Endodermal cell (in vitro differentiated cells): ENCODE data around the gene ZBED3. TPM values are rescaled to one million over a fixed set of nuclear protein-coding genes. Genes with fewer than 3 reads are reported as not detected.

Experiments used
- DNase-seq: peaks from one replicate; pipeline ENCODE4 v3.0.0-alpha.2; 2017
- H3K27ac ChIP-seq: 2 replicates; pipeline ENCODE4 v1.5.1; 2013; ENCODE audit warnings: mild to moderate bottlenecking, low read depth, low read length, moderate library complexity
- H3K27me3 ChIP-seq: 2 replicates; pipeline ENCODE4 v1.6.1; 2013; ENCODE audit warnings: mild to moderate bottlenecking, low read length, moderate library complexity; ENCODE audit not compliant: insufficient read depth, control insufficient read depth, poor library complexity, severe bottlenecking
- H3K36me3 ChIP-seq: 2 replicates; pipeline ENCODE4 v1.7.0; 2013; ENCODE audit warnings: mild to moderate bottlenecking, low read length, moderate library complexity; ENCODE audit not compliant: control insufficient read depth, insufficient read depth
- H3K4me1 ChIP-seq: one replicate; pipeline ENCODE4 v1.7.0; 2013; ENCODE audit warnings: low read length; ENCODE audit not compliant: control insufficient read depth, insufficient read depth
- H3K4me3 ChIP-seq: 2 replicates; pipeline ENCODE4 v1.5.1; 2013; ENCODE audit warnings: mild to moderate bottlenecking, low read length, moderate library complexity
- H3K9ac ChIP-seq: 2 replicates; pipeline ENCODE4 v1.6.1; 2013; ENCODE audit warnings: mild to moderate bottlenecking, low read length, moderate library complexity; ENCODE audit not compliant: poor library complexity, severe bottlenecking; ENCODE audit errors: extremely low read depth
- H3K9me3 ChIP-seq: 2 replicates; pipeline ENCODE4 v1.6.1; 2013; ENCODE audit warnings: mild to moderate bottlenecking, low read length, moderate library complexity; ENCODE audit not compliant: control insufficient read depth
- H3K27ac Mint-ChIP-seq: 2 replicates; pipeline ENCODE4 v1.8.0; 2020; ENCODE audit warnings: mixed read lengths
- H3K27me3 Mint-ChIP-seq: 2 replicates; pipeline ENCODE4 v1.8.0; 2021; ENCODE audit warnings: mild to moderate bottlenecking, mixed read lengths; ENCODE audit not compliant: insufficient read depth
- H3K36me3 Mint-ChIP-seq: 2 replicates; pipeline ENCODE4 v1.8.0; 2020; ENCODE audit warnings: low read depth, mixed read lengths
- H3K4me1 Mint-ChIP-seq: 2 replicates; pipeline ENCODE4 v1.8.0; 2020; ENCODE audit warnings: mixed read lengths
- H3K4me3 Mint-ChIP-seq: 2 replicates; pipeline ENCODE4 v1.8.0; 2020; ENCODE audit warnings: mild to moderate bottlenecking, moderate library complexity, mixed read lengths
- H3K9me3 Mint-ChIP-seq: 2 replicates; pipeline ENCODE4 v1.8.0; 2020; ENCODE audit warnings: mild to moderate bottlenecking, mixed read lengths
- CTCF ChIP-seq: fragments of 200-600 bp; sonication (generic); conservative IDR thresholded peaks from 2 replicates; pipeline ENCODE4 v1.5.0; 2021; ENCODE audit warnings: antibody characterized with exemption, mild to moderate bottlenecking
- WGBS, 2 experiments: methylation state at CpG; one replicate each; pipeline versions ENCODE4 v1.1.5 to v1.1.7; 2013; ENCODE audit warnings: missing lambda C conversion rate in 2 of 2, mixed read lengths in 1 of 2; ENCODE audit not compliant: insufficient coverage in 1 of 2, insufficient read length in 1 of 2; 5-methylcytosine and 5-hydroxymethylcytosine counted together
- total RNA-seq, 2 donors: library from RNA; stranded (reverse); fragmentation: NEBNext Ultra II Directional in 1 of 2; extraction: Animal tissue kit (Norgen Biotek cat#: 25700) in 1 of 2; gene quantifications; 2 replicates in 1 of 2; 3 replicates in 1 of 2; pipeline ENCODE4 v1.2.1, GENCODE V29; 2021

The ZBED3 gene
- total RNA-seq, 2 donors from 2014 or later, result 5.3 to 5.6 TPM

DNA sequence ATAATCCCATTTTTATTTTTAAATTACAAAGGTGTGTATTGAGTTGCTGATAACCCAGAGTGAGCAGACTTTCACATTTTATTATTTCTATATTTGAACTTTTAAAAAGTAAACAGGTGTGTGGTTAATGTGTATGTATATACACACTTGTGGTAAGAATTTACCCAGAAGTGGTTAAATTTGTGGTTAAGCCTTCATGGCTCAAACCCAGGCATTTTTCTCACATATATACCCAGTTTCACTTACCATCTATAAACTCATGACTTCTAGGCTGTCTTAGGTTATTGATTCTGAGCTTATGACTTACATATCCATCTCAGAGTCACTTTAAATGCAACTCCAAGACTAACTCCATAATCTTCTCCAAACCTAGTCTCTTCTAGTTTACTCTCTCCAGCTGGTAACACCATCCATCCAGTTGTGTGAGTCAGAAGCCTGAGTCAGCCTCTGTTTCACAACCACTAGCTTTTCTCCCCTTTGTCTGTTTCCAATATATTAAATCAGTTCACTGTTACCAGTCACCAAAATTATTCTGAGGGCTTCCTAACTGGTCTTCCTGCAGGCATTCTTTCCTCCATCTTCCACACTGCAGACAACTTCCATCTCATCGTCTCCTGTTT lies 20.2 kb downstream of the ZBED3 start:
- Mint-ChIP-seq H3K4me1 (no peaks in the 10 kb centered on the region), H3K27ac (no peak overlapping the region), H3K27me3 (no peaks in the 10 kb centered on the region), H3K4me3 (no peak overlapping the region), H3K9me3 (peaks cover 7% of the 10 kb centered on the region), H3K36me3 (peaks cover 40% of the 10 kb centered on the region)
- Histone ChIP-seq H3K36me3 (peaks cover 37% of the 10 kb centered on the region), H3K9ac (no peak overlapping the region), H3K4me3 (no peak overlapping the region), H3K4me1 (no peaks in the 10 kb centered on the region), H3K27me3 (no peaks in the 10 kb centered on the region), H3K27ac (no peak overlapping the region), H3K9me3 (peaks cover 9% of the 10 kb centered on the region)
- no peak for DNase-seq
- no peak for TF ChIP-seq CTCF
- WGBS, 2 experiments, result 90% methylated on average over 1 of the region's 1 CpG; no CpG with 5 or more reads in 1 of the 2 experiments

GRCh38 chr5:77066184-77066583 lies 20.9 kb downstream of the ZBED3 start:
- Histone ChIP-seq H3K27me3 (no peaks in the 10 kb centered on the region), H3K9ac (no peak overlapping the region), H3K4me3 (no peak overlapping the region), H3K4me1 (no peaks in the 10 kb centered on the region), H3K9me3 (peaks cover 13% of the 10 kb centered on the region), H3K27ac (no peak overlapping the region), H3K36me3 (peaks cover 44% of the 10 kb centered on the region)
- 96% methylated on average over 1 of the region's 1 CpG; no CpG with 5 or more reads in 1 of the 2 experiments for WGBS, 2 experiments
- Mint-ChIP-seq H3K27ac (no peak overlapping the region), H3K9me3 (peaks cover 7% of the 10 kb centered on the region), H3K36me3 (peaks cover 48% of the 10 kb centered on the region), H3K4me3 (no peak overlapping the region), H3K27me3 (no peaks in the 10 kb centered on the region), H3K4me1 (no peaks in the 10 kb centered on the region)
- no peak for DNase-seq
- no peak for TF ChIP-seq CTCF

GRCh38 chr5:77065256-77065655 lies 21.8 kb downstream of the ZBED3 start:
- 87% methylated on average over 2 of the region's 3 CpGs; no CpG with 5 or more reads in 1 of the 2 experiments for WGBS, 2 experiments
- Histone ChIP-seq H3K9me3 (peaks cover 21% of the 10 kb centered on the region), H3K27ac (no peak overlapping the region), H3K4me3 (no peak overlapping the region), H3K27me3 (no peaks in the 10 kb centered on the region), H3K4me1 (no peaks in the 10 kb centered on the region), H3K9ac (no peak overlapping the region), H3K36me3 (peaks cover 54% of the 10 kb centered on the region)
- H3K36me3 Mint-ChIP-seq, result peaks cover 53% of the 10 kb centered on the region
- no peak overlapping the region for H3K27ac Mint-ChIP-seq
- H3K4me1 Mint-ChIP-seq, result no peaks in the 10 kb centered on the region
- H3K4me3 Mint-ChIP-seq, result no peak overlapping the region
- no peaks in the 10 kb centered on the region for H3K27me3 Mint-ChIP-seq
- TF ChIP-seq CTCF, result no peak
- peaks cover 7% of the 10 kb centered on the region for H3K9me3 Mint-ChIP-seq
- no peak for DNase-seq
